Gastrocnemius medialis (tissue), 4 donors: ENCODE results near the gene CFAP97D1.

Experiments
- POLR2A ChIP-seq, 2 donors: fragments of 450-650 bp; IDR thresholded peaks; one replicate each; pipeline ENCODE4 v1.6.1; 2017; ENCODE audit warnings: antibody characterized with exemption in 2 of 2, mild to moderate bottlenecking in 2 of 2, moderate library complexity in 2 of 2
- TF ChIP-seq, protein P1 (sequence below), 5 experiments: fragments of 450-650 bp in 3 of 5; fragments of 200-600 bp in 2 of 5; sonication (generic) in 2 of 5; IDR thresholded peaks in 4 of 5; conservative IDR thresholded peaks in 1 of 5; 1 replicate in 4 of 5; 2 replicates in 1 of 5; pipeline ENCODE4 v1.5.1; 2016 to 2019; ENCODE audit warnings: antibody characterized with exemption in 5 of 5, mild to moderate bottlenecking in 3 of 5, moderate library complexity in 3 of 5

GRCh38 chr17:43820759-43821158, 40.5 kb downstream of the CFAP97D1 start:
- TF ChIP-seq, protein P1, sequence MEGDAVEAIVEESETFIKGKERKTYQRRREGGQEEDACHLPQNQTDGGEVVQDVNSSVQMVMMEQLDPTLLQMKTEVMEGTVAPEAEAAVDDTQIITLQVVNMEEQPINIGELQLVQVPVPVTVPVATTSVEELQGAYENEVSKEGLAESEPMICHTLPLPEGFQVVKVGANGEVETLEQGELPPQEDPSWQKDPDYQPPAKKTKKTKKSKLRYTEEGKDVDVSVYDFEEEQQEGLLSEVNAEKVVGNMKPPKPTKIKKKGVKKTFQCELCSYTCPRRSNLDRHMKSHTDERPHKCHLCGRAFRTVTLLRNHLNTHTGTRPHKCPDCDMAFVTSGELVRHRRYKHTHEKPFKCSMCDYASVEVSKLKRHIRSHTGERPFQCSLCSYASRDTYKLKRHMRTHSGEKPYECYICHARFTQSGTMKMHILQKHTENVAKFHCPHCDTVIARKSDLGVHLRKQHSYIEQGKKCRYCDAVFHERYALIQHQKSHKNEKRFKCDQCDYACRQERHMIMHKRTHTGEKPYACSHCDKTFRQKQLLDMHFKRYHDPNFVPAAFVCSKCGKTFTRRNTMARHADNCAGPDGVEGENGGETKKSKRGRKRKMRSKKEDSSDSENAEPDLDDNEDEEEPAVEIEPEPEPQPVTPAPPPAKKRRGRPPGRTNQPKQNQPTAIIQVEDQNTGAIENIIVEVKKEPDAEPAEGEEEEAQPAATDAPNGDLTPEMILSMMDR (IDR thresholded peaks at IDR 0.05 in 4 of 5, conservative IDR thresholded peaks at IDR 0.05 in 1 of 5), result no peak
- TF ChIP-seq POLR2A (IDR thresholded peaks at IDR 0.05), result no peak
